HG03039 (cell line): ENCODE measurements around the gene ZBTB18.
"Not testable (repeated sequence)": the region's sequence is repeated elsewhere in the genome, so short reads cannot be mapped to it uniquely, and the experiment has no call there.

ENCODE experiments used
- ATAC-seq: cut with Tn5 transposase; IDR thresholded peaks from one replicate; pipeline ENCODE4 v1.9.1; 2021; ENCODE audit warnings: mild to moderate bottlenecking, moderate library complexity; ENCODE audit not compliant: unreplicated experiment

Gene ZBTB18

DNA sequence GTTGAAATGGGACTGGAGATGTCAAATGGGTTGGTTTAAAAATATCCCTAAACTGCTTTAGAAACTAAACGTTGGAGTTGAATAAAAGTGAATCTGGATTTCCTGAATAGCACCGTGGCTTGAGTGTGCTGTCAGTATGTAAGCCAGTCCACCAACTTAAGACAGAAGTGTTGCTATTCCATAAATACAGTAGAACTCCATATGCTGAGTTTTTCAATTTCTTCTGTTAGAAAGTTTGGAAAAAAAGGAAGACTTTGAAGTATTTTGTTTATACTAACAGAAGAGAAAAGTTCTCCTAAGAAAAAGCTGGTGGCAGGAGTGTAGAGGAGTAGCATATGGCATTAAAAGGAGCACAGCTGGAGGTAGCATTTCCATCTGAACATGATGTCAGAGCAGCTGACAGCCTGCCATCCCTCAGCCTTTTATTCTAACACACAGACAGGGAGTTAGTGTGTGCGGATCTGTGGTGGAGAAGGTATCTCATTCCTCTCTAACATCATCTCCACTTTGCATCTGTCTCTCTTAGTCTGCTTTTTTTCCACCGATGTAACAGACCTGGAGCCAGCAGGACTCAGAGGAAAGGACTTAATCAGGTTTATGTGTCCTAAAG is at the start of gene ZBTB18:
ZBTB18 (plus strand) TSS at position 449 of the 610 bp plus-strand sequence; CDS start at position 598, 149 bp downstream.
- no peak for ATAC-seq

DNA sequence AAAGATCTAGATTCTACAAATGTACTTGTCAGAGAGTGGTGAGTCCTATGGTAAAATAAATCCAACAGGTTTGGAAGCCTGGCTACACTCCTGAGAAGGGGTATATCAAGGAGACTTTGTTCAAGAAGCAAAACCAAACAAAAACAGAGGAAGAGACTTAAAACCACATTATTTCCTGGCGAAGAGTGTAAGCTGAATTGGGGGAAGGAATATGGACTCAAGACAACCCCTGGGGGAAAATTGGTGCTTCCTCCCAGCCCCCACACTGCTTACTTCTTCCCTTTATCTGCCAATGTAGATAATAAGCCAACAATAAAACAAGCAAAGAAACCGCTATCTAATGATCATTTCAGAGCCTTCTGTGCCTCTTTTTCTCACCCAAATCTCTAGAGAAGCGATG is 48.4 kb upstream of the ZBTB18 start:
- ATAC-seq = no peak

DNA sequence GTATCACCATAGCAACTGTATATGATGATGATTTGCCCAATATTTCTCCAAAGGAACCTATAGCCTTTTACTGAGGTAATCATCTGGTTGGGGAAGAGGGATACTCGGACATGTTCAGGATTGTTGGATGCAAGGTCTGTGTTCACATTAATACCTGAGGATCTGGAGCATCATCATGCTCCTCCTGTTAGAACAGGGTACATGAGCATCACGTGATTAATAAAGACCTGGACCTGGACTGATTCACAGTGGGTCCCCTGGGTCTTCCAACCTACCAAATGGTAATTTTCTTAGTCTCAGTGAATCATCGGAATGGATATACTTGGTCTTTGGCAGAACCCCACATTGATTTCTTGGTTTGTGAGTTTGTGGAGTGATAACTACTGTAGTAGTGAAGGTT is 45.6 kb upstream of the ZBTB18 start:
- ATAC-seq = no peak

DNA sequence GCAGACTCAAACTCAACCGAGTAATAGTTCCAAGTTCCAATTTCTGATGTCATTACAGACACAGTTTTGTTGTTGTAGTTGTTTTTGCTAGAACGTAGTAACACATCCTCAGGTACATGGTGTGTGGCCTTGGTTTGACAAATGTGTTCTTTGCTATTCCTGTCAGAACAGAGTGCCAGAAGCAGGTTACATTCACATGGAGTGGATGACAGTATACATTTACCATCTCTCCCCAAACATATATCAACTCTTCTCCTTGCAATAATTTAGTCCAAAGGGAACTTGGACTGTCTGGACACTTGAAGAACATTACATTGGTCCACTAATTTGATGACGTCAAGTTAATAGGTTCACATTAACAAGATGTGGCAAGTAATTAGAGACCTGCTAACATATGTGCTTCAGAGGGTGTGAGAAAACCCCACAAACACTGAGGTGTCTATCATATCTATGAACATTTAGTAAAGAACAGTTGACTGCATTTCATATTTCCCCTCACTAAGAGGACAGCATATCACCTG is 44.6 kb upstream of the ZBTB18 start:
- ATAC-seq = no peak

DNA sequence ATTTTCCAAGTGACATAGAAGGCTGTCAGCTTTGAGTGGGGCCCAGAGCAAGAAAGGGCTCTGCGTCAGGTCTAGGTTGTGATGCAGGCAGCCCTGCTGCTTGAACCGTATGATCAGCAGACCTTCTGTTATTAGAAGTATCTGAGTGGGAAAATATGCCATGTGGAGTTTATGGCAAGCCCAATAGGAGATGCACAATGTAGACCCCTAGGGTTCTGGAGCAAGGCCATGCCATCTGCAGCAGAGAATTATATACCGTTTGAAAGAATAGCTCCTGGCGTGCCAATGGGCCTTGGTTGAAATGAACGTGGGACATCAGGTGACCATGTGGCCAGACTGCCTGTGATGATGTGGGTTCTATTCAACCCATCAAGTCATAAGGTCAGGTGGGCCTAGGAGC is 44.1 kb upstream of the ZBTB18 start:
- ATAC-seq = no peak

DNA sequence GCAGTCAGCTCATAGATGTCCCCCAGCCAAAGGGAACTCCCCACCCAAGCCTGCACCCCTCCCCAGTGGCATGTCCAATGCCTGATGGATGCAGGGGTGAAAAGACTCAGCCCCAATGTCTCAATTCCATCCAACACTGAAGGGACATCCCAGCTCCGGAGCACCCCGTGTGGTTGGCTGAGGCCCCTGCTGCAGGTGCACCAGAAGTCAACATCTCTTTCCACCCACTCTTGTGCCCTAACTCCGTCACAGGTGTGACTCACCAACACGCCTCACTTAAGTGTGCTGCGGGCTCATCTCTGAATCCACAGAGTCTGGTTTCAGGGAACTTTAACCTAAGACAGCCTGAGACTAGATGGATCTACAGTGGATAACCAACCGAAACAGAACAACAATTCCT is 40.9 kb upstream of the ZBTB18 start:
- no peak for ATAC-seq

GRCh38 chr1:244010703-244011123 is 40.4 kb upstream of the ZBTB18 start:
- no peak for ATAC-seq

DNA sequence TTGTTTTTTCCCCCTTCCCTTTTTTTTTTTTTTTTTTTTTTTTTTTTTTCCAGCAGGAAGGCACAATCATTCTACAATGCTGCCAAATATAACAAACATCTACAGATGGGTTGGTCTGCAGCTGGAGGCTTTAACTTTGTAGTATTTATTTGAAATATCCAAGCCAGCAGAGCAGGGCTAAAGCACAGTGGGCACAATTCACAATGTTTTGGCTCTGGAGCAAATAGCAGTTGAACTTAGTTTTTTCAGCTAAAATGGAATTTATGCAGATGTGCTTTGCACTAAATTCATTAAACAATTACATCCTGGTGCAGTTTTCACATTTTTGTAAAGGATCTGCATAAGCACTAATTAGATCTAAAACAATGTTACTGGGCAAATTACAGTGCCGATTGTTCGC is 39.8 kb upstream of the ZBTB18 start:
- no peak for ATAC-seq

DNA sequence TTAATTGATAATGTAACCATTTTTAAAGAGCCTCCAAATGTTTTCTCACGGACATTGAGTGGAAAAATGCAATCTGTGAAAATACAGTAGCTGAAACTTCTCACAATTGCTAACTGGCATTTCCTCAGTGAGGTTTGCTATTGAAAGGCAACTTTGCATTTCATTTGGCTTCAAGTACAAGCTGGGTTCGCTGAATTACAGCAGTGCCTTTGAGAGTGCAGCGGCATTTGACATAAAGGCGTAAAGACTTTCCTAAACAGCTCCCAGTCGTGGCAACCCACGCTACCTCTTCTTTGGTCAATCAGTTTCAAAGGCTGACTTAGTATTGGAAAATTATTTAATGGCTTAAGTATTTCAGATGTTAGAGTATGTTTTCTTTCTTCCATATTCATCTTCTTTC is 39.3 kb upstream of the ZBTB18 start:
- no peak for ATAC-seq

GRCh38 chr1:244012202-244012601 is 38.9 kb upstream of the ZBTB18 start:
- ATAC-seq = no peak

DNA sequence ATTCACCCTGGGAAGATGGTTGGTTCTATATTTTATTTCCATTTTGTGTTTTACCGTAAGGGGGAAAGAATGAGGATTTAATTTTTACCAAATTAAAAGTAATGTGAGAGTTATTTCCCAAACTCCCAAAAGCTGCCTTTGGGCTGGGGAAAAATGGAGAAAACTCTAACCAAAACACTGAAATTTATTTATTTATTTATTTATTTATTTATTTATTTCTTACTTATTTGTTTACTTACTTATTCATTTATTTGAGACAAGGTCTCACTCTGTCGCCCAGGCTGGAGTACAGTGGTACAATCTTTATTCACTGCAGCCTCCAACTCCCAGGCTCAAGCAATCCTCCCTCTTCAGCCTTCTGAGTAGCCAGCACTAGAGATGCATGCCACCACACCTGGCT is 38.0 kb upstream of the ZBTB18 start:
- ATAC-seq = no peak

- not testable (repeated sequence) for ATAC-seq
These were observed 36.2 kb upstream of the ZBTB18 start for GRCh38 chr1:244014862-244015261.

DNA sequence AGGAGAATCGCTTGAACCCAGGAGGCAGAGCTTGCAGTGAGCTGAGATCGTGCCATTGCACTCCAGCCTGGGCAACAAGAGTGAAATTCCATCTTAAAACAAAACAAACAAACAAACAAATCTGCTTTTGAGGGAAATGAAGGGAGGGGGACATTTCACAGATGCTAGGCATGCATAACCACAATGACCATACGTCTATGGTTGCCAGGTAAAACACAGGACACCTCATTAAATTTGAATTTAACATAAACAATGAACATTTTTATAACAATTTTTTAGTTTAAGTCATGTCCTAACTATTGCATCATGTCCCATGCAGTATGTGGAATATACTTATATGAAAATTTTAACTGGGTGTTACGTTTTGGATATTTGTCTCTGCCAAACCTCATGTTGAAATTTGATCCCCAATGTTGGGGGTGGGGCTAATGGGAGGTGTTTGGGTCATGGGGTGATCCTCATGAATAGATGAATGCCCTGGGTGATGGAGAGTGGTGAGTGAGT is 31.0 kb upstream of the ZBTB18 start:
- no peak for ATAC-seq

GRCh38 chr1:244021427-244021826 is 29.7 kb upstream of the ZBTB18 start:
- ATAC-seq = no peak

- no peak for ATAC-seq
These were observed 28.8 kb upstream of the ZBTB18 start for GRCh38 chr1:244022311-244022710.

DNA sequence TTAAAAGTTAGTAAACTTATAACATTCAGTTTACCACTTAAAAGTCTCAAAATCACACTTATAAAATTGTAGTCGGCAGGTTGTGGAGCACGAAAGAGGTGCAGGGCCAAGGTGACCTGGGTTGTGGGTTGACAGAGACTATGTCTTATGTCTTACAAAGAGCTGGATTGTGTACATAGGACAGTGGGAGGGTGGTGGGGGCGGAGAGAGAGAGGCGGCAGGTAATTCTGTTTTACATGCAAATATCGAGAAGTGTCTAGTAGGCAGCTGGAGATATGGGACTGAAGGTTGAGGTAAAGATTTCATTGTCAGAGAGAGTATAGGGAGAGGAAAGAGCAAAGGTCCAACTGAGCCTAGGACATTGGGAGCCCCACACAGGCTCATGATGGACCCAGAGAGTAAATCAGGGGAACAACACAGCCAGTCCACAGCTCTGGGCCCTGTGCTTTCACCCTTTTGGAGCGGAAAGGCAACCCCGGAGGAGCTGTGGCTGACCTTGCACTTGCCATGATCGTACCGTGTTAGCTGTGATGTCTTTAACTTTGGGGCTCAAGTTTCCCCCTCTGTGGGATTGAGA is 28.1 kb upstream of the ZBTB18 start:
- ATAC-seq = no peak

DNA sequence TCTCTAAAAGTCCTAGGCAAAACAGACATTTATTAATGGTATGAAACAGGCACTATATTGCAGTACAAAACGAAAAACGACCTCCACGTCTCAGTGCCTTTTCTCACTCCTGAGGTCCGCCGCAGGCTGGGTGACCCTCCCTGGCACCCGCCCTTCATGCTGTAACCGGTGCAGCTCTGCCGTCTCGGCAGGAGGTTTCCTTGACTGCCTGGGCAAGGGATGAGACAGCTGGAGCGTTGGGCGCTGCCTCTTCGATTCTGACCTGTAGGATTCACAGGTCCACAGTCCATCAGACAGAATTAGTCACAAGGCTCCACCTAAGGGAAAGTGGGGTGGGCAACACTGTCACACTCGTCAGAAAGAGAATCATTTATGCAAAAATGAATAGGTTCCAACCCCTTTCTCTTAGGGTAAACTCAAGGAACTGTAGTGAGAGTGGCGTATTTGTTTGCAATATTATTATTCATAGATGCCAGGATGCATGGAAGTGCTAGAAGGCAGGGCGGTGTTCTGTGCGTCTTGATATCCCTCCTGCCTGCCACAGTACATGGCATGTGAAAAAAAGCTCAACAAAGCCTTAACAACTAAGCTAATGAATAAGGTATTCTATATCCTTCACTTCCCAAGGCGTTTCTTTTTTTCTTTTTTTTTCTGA is 23.5 kb upstream of the ZBTB18 start:
- no peak for ATAC-seq

DNA sequence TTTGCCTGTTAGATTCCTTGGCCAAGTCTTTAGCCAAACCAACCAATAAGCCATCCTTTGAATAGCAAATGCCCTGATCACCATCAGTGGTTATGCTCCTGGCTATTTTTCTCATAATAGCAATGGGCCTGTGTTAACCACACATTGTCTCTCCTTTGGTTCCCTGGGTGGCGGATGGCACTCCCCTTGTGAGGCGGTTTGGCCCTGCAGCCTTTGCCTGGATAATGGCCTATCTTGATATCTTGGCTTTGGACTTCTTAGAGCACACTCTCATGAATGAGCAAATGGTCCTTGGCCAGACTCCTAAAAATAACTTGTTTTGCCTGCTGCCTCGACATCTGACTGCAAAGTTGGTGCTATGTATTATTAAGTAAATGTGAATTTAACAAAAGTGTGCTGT is 22.4 kb upstream of the ZBTB18 start:
- no peak for ATAC-seq

GRCh38 chr1:244029124-244029523 is 22.0 kb upstream of the ZBTB18 start:
- no peak for ATAC-seq

GRCh38 chr1:244030481-244031040 is 20.5 kb upstream of the ZBTB18 start:
- no peak for ATAC-seq

GRCh38 chr1:244035358-244035757 is 15.7 kb upstream of the ZBTB18 start:
- no peak for ATAC-seq

GRCh38 chr1:244037252-244037651 is 13.8 kb upstream of the ZBTB18 start:
- ATAC-seq = no peak
